Stimulated activated CD8-positive, alpha-beta memory T cell treated with anti-CD3 and anti-CD28 coated beads, Interleukin-4, amount 100 ng/mL, for 48 hours (primary cell): ENCODE data around the gene NLRC5.

Experiments used
- DNase-seq: peaks from one replicate; pipeline ENCODE4 v3.0.0-alpha.2; 2020

NLRC5 gene

GRCh38 chr16:56988948-56989945 is at the start of gene NLRC5:
Gene NLRC5, plus strand, starts transcription at chr16:56989557. Its CDS starts 31,156 bp downstream, at chr16:57020713.
- DNase-seq = peak; percentile 94

DNA sequence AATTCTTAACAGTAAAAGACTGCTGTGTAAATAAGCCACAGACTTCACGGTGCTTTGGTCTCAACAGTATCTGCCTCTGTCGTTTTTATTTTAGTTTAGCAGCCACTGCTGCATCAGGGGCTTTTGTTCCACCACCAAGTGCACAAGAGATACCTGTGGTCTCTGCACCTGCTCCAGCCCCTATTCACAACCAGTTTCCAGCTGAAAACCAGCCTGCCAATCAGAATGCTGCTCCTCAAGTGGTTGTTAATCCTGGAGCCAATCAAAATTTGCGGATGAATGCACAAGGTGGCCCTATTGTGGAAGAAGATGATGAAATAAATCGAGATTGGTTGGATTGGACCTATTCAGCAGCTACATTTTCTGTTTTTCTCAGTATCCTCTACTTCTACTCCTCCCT is 49.6 kb upstream of the NLRC5 start:
- DNase-seq = no peak

DNA sequence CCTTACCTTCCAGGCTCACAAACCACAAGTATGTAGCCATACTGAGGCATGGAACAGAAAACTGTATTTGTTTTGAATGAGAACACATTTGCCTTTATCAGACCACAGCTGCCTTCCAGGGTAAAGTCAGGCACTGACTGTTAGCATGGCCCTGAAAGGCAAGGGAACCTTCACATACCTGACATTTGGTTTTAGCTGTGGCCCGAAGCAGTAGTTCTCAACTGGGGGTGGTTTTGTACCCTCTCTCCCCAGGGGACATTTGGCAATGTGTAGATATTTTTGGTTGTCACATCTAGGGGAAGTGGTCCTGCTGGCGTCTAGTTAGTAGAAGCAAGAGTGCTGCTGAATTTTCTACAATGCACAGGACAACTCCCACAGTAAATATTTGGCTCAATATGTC is 48.3 kb upstream of the NLRC5 start:
- DNase-seq = no peak

DNA sequence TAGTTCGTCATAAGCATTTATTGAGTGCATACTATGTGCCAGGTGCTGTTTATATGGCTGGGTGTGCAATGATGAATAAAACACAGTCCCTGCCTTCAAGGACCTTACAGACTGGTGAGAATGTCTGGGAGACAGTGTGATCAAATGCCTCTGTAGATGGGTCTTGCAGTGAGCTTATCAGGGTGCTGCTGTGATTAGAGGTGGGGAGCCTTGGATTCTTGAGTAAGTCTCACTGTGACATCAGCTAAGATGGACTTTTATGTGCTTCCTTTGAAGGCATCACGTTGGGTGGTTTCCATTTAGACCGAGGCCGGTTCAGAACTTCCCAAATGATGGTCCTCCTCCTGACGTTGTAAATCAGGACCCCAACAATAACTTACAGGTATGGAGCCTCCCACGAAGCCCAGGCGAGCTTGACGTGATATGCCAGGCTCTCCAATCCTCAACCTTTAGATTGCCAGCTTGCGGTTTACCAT is 47.5 kb upstream of the NLRC5 start:
- DNase-seq = no peak

DNA sequence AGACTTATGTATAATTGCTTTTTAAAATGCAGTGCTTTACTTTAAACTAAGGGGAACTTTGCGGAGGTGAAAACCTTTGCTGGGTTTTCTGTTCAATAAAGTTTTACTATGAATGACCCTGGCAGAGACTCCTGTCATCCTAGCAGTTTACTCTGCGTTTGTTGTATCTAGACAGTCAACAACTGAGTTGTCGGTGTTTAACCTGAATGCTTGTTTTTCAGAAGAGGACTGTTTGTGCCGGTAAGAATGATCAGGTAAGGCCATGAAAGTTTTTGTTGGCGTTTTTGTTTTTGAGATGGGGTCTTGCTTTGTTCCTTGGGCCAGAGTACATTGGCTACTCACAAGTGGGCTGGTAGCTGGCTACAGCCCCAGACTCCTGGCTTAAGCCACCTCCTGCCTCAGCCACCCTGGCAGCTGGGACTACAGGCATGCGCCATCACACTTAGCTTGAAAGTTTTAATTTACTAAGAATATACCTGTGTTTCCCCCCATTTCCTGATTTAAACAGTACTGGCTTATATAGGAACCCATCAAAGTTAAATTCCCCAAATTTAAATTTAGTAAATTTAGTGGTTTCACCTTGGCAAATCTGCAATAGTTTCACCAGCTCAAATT is 45.5 kb upstream of the NLRC5 start:
- no peak for DNase-seq

DNA sequence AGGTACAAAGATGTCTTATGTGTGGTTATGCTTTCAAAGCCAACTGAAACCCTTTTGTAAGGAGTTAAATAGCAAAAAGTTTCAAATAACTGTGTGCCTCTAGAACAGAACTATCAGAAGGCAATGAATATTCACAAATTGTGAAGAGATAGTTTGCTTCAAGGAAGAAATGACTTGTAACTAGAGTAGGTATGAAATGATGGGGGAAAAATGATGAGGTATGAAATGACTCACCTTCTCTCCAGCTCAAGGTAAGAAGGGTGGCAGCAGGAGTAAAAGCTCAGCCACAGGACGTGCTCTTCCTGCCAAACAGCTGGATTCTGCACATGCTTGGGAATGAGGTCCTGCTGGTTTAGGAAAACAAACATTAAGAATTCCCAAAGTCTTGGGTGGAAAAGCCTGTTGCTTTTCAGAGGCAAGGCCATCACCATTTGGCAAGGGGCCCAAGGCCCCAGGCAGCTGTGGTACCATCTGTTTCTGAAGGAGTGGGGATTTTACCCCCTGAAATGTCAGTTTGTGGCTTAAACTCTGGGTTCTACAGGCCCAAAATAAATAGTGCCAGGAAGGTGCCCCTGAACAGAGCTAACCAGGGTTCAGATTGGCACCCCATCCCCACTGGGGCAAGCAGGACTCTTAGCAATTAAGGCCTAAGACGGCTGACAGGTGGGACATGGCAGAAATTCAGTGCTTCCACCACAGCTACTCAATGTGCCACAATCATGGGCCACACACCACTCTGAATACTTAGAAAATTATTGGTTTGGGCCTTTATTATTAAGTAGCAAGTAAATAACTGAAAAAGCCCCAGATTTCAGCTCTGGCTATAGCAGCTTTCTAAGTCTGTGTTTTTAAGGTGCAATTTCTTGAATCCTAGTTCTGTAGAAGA is 44.2 kb upstream of the NLRC5 start:
- peak; percentile 51 for DNase-seq

GRCh38 chr16:56945847-56946527 is 43.4 kb upstream of the NLRC5 start:
- DNase-seq = no peak

DNA sequence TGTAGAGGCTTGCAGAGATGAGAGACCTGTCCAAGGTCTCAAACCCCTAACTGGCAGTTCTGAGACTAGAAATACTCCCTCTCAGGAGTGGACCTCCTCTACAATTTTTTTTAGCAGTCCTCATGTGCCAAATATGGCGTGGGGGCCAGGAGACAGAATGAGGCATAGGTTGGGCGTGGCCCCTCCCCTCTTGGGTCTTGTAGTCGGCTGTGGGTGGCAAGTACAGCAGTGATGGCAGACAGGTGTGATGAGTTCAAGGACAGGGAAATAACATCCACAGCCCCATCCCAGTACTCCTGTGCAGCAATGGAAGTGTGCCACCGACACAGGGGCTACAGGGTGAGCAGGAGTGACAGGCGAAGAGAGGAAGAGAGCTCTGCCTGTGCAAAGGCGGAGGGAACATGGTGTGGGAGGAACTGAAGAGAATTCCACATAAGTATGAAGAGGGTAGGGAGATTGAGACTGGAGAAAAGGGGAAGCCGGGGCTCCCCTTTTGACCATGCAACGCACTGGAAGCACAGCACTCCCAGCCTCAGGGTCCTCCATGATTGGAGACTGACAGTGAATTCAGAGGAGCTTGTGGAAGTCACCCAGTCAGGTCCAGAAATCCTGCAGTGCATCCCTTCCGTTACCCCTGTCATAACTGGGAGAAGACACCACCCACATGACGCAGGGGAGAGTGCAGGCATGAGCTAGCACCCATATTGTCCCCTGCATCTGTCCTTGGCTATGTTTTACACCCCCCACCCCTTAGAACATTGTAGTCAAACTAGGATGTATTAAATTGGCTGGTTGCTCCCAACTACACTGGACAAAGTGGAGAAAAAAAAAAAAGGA is 42.4 kb upstream of the NLRC5 start:
- no peak for DNase-seq

DNA sequence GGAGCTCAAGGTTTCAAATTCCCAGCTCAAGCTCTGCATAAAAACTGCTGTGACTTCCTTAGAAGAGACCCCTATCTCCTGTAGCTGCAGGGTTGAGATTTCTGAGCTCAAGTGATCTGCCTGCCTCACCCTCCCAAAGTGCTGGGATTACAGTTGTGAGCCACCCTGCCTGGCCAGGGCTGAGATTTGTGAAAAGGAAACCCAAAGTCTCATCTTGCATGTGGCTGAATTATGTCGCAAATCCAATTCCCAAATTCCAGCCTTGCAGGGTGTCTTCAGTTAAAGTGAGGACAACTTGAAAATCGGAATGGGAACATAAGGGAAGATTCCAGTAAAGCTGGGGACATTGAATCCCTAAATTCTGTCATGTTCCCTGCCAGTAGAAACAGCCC is 41.8 kb upstream of the NLRC5 start:
- DNase-seq = no peak

- DNase-seq = no peak
These were observed 41.1 kb upstream of the NLRC5 start for GRCh38 chr16:56948234-56948633.

DNA sequence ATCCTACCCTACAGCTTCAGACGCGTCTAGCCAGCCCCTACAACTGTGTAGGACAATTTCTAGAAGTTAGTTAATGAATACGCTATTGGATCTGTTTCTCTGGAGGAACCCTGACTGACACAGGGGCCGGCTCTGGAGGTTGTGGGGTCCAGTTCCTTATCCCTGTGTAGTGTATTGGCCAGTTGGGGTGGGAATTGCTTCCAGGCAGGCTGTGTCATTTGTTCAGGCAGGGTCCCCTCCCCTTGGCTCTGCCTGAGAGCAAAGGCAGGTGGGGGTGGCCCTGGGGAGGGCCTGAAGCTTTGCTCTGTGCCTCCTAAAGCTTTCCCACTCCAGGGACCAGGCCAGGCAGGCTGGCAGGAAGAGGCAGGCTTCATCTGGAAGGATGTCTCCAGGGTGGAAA is 39.3 kb upstream of the NLRC5 start:
- no peak for DNase-seq

GRCh38 chr16:56950455-56950854 is 38.9 kb upstream of the NLRC5 start:
- no peak for DNase-seq

DNA sequence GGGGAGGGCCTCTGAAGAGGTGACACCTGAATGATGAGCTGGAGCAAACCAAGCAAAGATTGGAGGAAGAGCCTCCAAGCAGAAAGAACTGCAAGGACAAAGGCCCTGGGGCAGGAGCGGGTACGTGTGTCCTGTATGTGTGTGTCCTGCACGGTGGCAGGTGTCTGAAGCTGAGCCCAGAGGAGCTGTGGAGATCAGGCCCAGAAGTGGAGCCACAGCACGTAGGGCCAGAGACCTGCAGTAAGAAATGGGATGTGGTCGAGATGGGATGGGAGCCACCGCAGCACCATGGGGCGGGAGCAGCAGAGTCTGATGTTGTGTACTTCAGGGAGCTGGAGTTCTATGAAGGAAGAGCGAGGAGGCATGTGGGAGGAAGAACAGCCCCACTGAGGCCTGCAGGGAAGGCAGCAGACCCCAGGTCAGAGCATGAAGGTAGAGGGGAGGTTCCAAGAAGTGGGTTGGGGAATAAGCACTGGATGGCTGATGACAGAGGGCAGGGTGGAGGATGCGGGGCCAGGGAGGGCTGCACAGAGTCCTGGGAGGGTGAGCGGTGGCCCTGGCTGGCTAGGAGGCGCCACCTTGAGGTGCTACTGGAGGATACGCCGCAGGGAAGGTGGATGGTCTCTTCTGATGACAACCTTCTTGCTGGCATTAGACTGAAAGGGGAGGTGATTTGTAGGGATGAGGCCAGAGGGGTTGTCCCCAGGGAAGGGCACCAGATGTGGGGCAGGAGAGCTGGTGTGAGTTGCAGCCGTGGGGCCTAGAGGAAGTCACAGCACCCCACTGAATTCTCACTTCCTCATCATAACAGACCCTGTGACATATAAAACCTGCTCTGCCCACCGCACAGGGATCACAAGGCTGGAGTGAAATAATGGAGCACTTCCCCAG is 38.2 kb upstream of the NLRC5 start:
- DNase-seq = peak; percentile 77

DNA sequence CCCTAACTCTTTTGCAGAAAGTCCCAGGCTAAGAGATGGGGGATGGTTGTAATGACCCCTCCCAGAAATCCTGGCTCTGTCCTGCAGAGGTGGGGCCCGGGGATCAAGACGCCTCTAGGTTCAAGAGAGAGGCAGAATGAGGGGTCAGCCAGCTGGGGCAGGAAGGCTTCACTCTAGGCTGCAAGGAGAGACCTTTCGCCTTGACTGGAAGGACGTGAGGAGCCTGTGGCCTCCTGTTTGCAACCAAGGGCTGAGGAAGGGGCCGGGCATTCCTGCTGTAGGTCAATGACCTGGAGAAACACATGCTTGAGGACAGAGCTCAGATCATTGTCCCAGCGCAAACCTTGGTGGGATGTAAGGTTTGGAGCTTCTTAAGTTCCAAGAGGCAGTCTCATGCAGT is 36.4 kb upstream of the NLRC5 start:
- DNase-seq = no peak

GRCh38 chr16:56956076-56956475 is 33.3 kb upstream of the NLRC5 start:
- no peak for DNase-seq

GRCh38 chr16:56956756-56957155 is 32.6 kb upstream of the NLRC5 start:
- no peak for DNase-seq

GRCh38 chr16:56960681-56961281 is 28.6 kb upstream of the NLRC5 start:
- no peak for DNase-seq

DNA sequence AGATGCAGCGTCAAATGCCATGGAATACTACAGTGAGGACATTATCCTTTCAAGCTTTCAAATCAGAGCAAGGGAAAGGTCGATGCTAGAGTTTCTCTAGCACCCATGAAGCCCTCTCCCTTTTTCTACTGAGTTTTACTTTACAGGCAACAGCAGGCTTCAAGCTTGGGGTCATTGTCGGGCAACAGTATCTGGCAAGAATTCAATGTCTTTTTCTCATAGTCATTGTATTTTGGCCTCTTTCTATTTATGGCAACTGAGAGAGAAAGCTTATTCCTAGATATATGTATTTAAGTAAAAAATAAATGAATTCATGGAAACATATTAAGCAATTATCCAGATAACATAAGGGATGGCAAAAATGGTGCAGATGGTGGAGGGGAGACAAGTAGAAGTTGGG is 28.0 kb upstream of the NLRC5 start:
- no peak for DNase-seq

DNA sequence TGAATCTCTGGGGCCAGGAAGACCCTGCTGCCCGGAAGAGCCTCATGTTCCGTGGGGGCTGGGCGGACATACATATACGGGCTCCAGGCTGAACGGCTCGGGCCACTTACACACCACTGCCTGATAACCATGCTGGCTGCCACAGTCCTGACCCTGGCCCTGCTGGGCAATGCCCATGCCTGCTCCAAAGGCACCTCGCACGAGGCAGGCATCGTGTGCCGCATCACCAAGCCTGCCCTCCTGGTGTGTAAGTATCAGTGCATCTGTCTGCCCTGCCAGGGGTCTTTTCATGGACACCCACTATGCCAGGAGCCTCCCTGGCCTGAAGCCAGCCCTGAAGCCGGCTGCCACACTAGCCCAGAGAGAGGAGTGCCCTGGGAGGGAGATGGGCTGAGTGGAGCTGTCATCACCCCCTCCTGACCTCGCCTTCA is 27.5 kb upstream of the NLRC5 start, which contains the start of gene CETP:
CETP (plus strand) TSS at position 100 of the 431 bp plus-strand sequence; CDS start at position 130, 30 bp downstream.
- no peak for DNase-seq
